GM18499 (cell line): Measurements from ENCODE around the gene TAF4.
"Not testable (repeated sequence)": the region's sequence is repeated elsewhere in the genome, so short reads cannot be mapped to it uniquely, and the experiment has no call there.

Source experiments
- ATAC-seq: cut with Tn5 transposase; IDR thresholded peaks from one replicate; pipeline ENCODE4 v1.9.1; 2021; ENCODE audit warnings: moderate number of reproducible peaks; ENCODE audit not compliant: insufficient read depth, unreplicated experiment

Gene TAF4

GRCh38 chr20:61983965-61984364, 81.7 kb downstream of the TAF4 start:
- ATAC-seq = no peak

GRCh38 chr20:61982951-61983315, 82.7 kb downstream of the TAF4 start:
- ATAC-seq = no peak

GRCh38 chr20:61982191-61982950, 83.3 kb downstream of the TAF4 start:
- no peak for ATAC-seq

- not testable (repeated sequence) for ATAC-seq
Observed at GRCh38 chr20:61981691-61982090, 84.0 kb downstream of the TAF4 start.

GRCh38 chr20:61980647-61981583, 84.8 kb downstream of the TAF4 start:
- no peak for ATAC-seq

- no peak for ATAC-seq
Observed at GRCh38 chr20:61979701-61980635, 85.7 kb downstream of the TAF4 start.

GRCh38 chr20:61979090-61979489, 86.6 kb downstream of the TAF4 start:
- ATAC-seq = no peak

- no peak for ATAC-seq
Observed at GRCh38 chr20:61978491-61978890, 87.2 kb downstream of the TAF4 start.

GRCh38 chr20:61977419-61977786, 88.3 kb downstream of the TAF4 start:
- ATAC-seq = no peak

GRCh38 chr20:61976644-61977418, 88.8 kb downstream of the TAF4 start:
- no peak for ATAC-seq

GRCh38 chr20:61976263-61976643, 89.4 kb downstream of the TAF4 start:
- no peak for ATAC-seq

- ATAC-seq = no peak
Observed at GRCh38 chr20:61975407-61976129, 90.1 kb downstream of the TAF4 start.

GRCh38 chr20:61974357-61974665, 91.4 kb downstream of the TAF4 start:
- no peak for ATAC-seq

GRCh38 chr20:61973515-61974356, 91.9 kb downstream of the TAF4 start:
- no peak for ATAC-seq

- ATAC-seq = no peak
Observed at GRCh38 chr20:61972636-61973508, 92.8 kb downstream of the TAF4 start.

GRCh38 chr20:61971595-61971994, 94.1 kb downstream of the TAF4 start:
- ATAC-seq = not testable (repeated sequence)

- no peak for ATAC-seq
Observed at GRCh38 chr20:61970357-61970756, 95.3 kb downstream of the TAF4 start.
